Right lobe of liver (tissue), 4 donors: Measurements from ENCODE around the gene WDR1.

Source experiments
- CTCF ChIP-seq, 4 donors: fragments of 200-600 bp in 3 of 4; fragments of 450-650 bp in 1 of 4; IDR thresholded peaks; one replicate each; pipeline versions ENCODE4 v1.5.1 to v1.8.0; 2016 to 2022; ENCODE audit warnings: antibody characterized with exemption in 4 of 4, mild to moderate bottlenecking in 2 of 4
- POLR2A ChIP-seq: fragments of 450-650 bp; IDR thresholded peaks from one replicate; pipeline ENCODE4 v1.6.1; 2017; ENCODE audit warnings: antibody characterized with exemption, mild to moderate bottlenecking
- donor health status: DM: no; HTN: no; CAD: no.
- donor health status: DM: no; HTN: no; CAD: no.
- donor health status: DM: no; HTN: yes; CAD: no.

- TF ChIP-seq CTCF (IDR thresholded peaks at IDR 0.05) (no peak), POLR2A (no peak)
Observed at GRCh38 chr4:10026485-10026884, 90.1 kb downstream of the WDR1 start.
